Measurements from ENCODE around the gene CUL9.

The CUL9 gene
- total RNA-seq, result 16.3 to 77.7 (median 40.5) reads per million in 17 experiments

- peak; percentile 84 to 95 (median 92) for DNase-seq
Measured at GRCh38 chr6:43181942-43182860, at the start of gene CUL9. Gene CUL9 (plus strand): TSS chr6:43182196. CDS start chr6:43184311, 2,115 bp downstream.

GRCh38 chr6:43138267-43138666 lies 43.7 kb upstream of the CUL9 start:
- no peak for DNase-seq

- DNase-seq, result peak in 2 of 4 experiments; percentile 10 to 18
Measured at GRCh38 chr6:43139973-43140372, 42.0 kb upstream of the CUL9 start.

GRCh38 chr6:43141644-43142043 lies 40.4 kb upstream of the CUL9 start:
- no peak for DNase-seq

DNA sequence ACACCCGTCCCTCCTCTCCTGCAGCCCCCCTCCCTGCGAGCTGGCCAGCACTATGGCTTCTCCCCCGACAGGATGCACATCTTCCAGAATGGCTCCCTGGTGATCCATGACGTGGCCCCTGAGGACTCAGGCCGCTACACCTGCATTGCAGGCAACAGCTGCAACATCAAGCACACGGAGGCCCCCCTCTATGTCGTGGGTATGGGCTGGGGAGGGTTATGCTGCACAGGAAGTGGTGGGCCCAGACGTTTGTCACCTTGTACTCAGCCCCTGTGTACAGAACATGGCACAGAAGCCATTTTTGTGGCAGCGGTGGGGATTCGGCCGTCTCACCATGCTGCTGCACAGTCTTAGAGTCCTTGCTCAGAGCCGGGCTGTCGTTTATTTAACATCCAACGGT lies 39.9 kb upstream of the CUL9 start:
- no peak for DNase-seq

DNA sequence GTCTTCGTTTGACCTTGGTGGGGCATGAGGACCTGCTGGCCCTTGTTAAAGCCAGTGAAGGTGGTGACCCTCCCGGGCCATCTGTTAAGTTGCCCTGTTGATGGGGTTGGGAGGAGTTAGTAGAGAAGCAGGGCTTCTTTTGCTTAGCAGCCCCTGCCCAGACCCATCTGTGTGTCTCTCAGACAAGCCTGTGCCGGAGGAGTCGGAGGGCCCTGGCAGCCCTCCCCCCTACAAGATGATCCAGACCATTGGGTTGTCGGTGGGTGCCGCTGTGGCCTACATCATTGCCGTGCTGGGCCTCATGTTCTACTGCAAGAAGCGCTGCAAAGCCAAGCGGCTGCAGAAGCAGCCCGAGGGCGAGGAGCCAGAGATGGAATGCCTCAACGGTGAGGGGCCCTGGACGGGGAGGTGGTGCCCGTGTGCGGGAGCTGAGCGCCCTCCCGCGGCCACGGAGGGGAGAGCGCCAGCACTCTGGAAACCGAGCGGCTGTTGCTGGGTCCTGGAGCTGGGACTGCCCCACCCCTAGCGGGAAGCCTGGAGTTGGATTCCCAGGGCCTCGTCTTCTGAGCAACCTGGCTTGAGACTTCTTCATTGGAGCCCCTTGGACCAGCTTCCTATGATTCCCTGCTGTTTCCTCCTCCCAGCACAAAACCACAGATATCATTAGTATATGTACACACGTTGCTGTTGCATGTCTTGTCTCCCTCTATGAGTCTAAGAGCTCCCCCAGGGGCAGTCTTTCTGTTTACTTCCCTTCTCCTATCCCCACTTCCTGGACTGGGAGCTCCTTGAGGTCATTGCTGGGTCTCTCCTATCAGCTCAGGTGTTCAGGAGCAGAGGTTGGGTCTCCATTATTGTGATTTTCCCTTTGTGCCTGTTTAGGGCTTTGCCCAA lies 38.5 kb upstream of the CUL9 start:
- peak; percentile 78 to 89 (median 84) for DNase-seq

- no peak for DNase-seq
Measured at GRCh38 chr6:43144879-43145278, 37.1 kb upstream of the CUL9 start.

DNA sequence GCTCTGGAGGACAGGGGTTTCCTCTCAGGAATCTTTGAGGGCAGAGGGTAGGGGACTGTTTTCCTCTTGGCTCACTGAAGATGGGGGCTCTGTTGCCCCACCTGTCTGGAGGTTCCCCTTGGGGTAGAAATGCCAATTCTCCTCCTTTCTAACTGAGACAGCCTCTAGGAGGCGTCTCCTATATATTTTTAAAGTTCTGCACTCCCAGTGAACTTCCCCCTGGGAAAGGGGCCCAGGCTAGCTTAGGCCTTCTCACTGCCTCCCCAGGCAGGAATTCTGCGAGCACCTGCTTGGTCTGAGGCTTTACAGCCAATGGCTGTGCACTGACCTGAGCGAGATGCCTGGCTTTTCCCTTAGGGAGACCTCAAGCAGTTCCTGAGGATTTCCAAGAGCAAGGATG lies 35.7 kb upstream of the CUL9 start:
- no peak for DNase-seq

DNA sequence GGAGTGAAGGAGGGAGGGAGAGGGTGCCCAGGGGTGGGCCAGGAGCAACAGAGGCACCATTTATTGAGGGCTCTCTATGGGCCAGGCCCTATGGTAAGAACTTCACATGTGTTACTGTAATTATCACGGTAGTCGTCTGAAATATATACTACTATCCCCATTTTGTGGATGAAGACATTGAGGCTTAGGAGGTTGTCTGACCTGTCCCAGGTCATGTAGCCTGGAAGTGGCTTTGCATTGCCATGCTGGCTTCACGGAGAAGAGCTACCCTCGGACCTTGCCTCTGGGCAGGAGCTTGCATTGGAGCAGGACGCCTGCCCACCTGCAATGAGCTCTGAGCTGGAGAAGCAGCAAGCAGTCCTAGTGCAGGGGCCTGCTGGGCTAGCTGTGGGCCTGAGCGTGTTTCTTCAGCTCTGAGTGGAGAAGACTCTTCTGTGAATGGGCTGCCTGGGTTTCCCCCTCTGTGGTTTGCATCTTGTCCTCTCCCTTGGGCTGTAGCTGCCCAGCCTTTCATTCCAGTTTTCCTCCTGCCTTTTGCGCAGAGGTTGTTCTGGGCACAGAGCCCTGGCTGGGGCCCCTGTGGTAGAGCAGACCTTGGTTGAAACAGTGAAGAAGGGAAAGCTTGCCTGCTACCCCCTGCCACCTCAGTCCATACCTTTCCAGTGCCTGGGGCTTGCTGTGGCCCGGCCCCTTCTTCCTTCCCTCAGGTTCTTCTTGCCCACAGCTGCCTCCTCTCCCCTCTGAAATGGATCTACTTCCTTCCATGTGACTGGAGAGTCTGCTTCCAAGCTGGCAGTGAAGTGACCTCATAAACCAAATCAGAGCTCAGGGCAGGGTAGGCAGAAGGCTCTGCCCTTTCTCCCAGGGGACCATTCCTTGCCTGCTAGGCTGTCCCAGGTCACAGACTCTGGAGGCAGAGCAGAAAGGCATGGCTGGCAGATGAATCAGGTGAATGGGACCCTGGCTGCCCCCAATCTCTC lies 35.0 kb upstream of the CUL9 start:
- DNase-seq, result peak in 1 of 4 experiments; percentile 15

DNA sequence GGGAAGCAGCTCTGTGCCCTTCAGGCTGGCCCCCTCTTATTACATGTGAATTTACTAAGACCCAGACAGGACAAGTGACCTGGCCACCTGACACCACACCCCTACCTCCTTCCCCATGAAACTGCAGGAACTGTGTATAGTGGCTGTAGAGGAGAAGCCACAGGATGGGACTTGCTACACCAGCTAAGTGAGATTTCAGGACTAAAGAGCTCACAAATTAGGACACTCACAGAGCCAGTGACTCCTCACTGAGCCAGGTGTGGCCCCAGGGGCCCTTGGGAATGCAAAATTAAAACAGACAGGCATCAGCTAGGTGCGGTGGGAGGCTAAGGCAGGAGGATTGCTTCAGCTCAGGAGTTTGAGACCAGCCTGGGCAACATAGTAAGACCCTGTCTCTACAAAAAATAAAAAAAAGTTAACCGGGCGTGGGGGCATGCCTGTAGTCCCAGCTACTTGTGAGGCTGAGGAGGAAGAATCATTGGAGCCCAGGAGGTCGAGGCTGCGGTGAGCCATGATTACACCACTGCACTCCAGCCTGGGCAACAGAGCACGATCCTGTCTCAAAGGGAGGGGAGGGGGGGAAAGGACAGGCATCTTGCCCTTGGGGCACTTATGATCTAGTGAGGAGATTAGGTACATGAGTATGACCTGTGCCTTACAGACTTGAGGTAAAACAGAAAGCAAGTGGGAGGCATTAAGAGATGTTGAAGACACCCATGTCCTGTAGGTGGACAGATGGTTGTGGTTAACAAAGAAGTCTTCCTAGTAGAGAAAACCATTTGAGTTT lies 34.1 kb upstream of the CUL9 start:
- no peak for DNase-seq

DNA sequence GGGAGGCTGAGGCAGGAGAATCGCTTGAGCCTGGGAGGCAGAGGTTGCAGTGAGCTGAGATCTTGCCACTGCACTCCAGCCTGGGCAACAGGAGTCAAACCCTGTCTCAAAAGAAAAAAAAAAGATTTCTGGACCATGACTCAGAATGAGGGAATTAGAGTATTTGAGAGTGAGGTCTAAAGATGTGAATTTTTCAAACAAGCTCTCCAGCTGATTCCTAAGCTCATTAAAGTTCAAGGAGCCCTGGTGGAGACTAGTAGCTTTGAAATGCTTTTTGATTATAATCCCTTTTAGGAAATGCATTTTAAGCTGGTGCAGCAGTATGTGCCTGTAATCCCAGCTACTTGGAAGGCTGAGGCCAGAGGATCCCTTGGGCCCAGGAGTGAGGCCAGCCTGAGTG lies 32.7 kb upstream of the CUL9 start:
- no peak for DNase-seq

DNA sequence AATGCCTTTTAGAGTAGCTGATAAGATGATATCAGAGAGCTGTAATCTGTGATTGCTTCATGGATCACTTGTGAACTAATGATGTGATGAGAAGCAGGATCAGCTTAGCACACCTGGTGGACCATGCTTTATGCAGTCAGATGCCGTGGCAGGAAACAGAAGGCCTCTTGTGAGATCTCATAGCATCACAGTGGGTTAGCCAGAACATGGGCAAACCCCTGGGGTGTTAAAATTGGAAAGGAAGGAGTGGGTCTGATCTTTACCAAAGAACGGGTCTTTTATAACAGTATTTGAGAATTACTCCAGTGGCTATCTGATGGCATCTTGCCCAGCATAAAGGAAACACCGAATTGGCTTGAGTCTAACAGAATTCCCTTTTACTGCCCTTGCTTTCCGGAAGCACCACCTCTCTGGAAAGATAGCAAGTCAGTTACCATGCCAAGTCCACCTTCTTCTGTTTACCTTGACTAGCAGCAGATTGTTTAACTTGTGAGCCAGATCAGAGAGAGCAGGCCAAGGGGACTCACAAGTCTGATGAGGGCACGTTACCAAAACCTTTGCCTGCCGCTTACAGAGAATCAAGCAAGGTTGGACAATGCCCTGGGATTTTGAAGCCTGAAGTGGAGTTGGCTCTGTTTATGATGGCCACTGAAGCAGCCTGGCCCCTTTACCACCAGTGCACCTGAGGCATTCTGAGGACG lies 31.8 kb upstream of the CUL9 start:
- DNase-seq, result no peak

DNA sequence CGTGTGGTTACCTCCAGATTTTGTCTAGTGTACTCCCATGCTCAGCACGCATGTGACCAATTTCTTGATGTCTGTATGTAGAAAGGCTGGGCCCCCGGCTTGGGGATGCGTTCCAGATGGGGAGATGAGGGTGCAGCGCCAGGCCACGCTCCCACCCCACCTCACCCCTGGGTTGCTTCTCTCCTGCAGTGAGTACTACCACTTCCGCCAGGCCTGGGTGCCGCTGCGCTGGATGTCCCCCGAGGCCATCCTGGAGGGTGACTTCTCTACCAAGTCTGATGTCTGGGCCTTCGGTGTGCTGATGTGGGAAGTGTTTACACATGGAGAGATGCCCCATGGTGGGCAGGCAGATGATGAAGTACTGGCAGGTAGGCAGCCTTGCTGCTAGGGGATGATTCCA lies 22.4 kb upstream of the CUL9 start:
- no peak for DNase-seq

DNA sequence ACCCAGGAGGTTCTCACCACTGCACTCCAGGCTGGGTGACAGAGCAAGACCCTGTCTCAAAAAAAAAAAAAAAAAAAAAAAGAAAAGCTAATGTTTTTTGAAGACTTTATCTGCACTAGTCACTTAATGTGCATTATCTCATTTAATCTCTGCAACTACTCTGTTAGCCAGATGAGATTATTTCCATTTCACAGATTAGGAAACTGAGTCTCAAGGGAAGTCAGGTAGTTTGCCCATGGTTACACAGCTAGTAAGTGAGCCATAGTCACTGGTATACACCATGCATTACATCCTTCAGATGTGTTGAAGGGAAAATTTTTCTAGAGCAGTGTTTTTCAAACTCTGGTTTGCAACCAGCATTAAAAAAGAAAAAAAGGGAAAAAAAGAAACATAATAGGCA lies 18.1 kb upstream of the CUL9 start:
- no peak for DNase-seq

GRCh38 chr6:43170417-43170930 lies 11.5 kb upstream of the CUL9 start:
- peak; percentile 75 to 87 (median 85) for DNase-seq

DNA sequence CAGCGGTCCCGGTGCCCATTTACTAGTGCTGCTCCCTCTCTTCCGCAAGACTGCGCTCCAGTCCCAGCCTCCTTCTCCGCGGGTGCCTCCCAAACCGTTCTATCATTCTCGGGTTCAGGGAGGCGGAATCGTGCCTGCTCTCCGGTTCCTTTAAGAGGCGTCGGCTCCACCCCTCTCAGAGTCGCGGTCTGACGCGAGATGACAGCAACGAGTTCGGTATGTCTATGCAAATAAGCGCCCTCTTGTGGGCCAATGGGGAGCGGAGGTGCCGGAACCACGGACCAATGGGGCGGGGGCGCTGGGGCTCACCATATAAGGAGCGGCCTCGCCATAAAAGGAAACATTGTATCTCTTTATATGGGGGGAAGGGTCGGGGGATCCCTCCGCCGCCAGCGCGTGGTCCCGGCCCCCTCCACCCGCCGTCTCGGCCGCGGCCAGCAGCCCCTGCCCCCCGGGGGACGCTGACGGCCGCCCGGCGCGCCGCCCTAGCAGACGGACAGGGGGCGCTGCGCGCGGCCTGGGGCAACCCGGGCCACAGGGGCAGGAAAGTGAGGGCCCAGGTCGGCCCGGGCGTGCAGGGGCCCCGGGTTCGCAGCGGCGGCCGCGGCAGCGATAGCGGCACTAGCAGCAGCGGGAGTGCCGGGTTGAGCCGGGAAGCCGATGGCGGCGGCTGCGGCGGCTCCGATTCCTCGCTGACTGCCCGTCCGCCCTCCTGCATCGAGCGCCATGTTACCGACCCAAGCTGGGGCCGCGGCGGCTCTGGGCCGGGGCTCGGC lies 10.9 kb upstream of the CUL9 start, which contains the start of gene SRF:
Gene SRF (plus strand): TSS at position 339 of the 776 bp plus-strand sequence. CDS start 388 bp downstream, at position 727.
- DNase-seq, result peak; percentile 99 to 100 (median 100)

GRCh38 chr6:43171707-43172103 lies 10.3 kb upstream of the CUL9 start:
- DNase-seq, result peak in 3 of 4 experiments; percentile 20 to 53 (median 41)

- peak in 3 of 4 experiments; percentile 33 to 43 (median 34) for DNase-seq
Measured at GRCh38 chr6:43172104-43173007, 9.6 kb upstream of the CUL9 start.

All from suppressor macrophage (primary cell).